Colonic mucosa (tissue), 4 donors: ENCODE measurements around the gene RECQL5. TPM values are rescaled to one million over a fixed set of nuclear protein-coding genes. Genes with fewer than 3 reads are reported as not detected.
A peak's percentile ranks its signal among the peaks of the same experiment; 100 is the strongest.

Source experiments
- DNase-seq: peaks from one replicate; pipeline ENCODE4 v3.0.0-alpha.2; 2020
- H3K27ac ChIP-seq: fragments of 200-600 bp; one replicate; pipeline ENCODE4 v1.8.0; 2021
- H3K27me3 ChIP-seq: fragments of 200-600 bp; one replicate; pipeline ENCODE4 v1.8.0; 2021
- H3K36me3 ChIP-seq: fragments of 200-600 bp; one replicate; pipeline ENCODE4 v1.8.0; 2021
- H3K4me1 ChIP-seq: fragments of 200-600 bp; one replicate; pipeline ENCODE4 v1.8.0; 2021; ENCODE audit warnings: mild to moderate bottlenecking
- H3K4me3 ChIP-seq: fragments of 200-600 bp; one replicate; pipeline ENCODE4 v1.8.0; 2021
- H3K9ac ChIP-seq, 2 donors: one replicate each; pipeline ENCODE4 v1.7.0; 2013; ENCODE audit warnings: control low read depth in 2 of 2, low read depth in 2 of 2, low read length in 2 of 2
- H3K9me3 ChIP-seq: fragments of 200-600 bp; one replicate; pipeline ENCODE4 v1.8.0; 2021
- CTCF ChIP-seq: fragments of 200-600 bp; IDR thresholded peaks from one replicate; pipeline ENCODE4 v1.8.0; 2022; ENCODE audit warnings: antibody characterized with exemption, mild to moderate bottlenecking
- intact Hi-C: fragments of 100-400 bp; cut with DNase I; formaldehyde crosslinking; loops from one replicate; pipeline ENCODE4 v1.14.1; 2022
- total RNA-seq, 2 donors: library from RNA; stranded (reverse); fragmentation: NEBNext Ultra II Directional in 1 of 2; extraction: Animal tissue kit (Norgen Biotek cat#: 25700) in 1 of 2; gene quantifications; one replicate each; pipeline ENCODE4 v1.2.1, GENCODE V29; 2021
- donor health status: healthy.
- donor health status: DM: no; HTN: no; CAD: no.
- donor health status: DM: no; HTN: no; CAD: no.

RECQL5 gene
- total RNA-seq, 2 donors from 2014 or later, result 18.7 to 43.1 TPM

- Histone ChIP-seq H3K9me3 (no peaks in the 10 kb centered on the region), H3K27ac (no peak overlapping the region), H3K4me1 (no peaks in the 10 kb centered on the region), H3K36me3 (peaks cover 16% of the 10 kb centered on the region), H3K9ac (no peak overlapping the region), H3K4me3 (no peak overlapping the region), H3K27me3 (no peaks in the 10 kb centered on the region)
- no peak for TF ChIP-seq CTCF
- no peak for DNase-seq
- intact Hi-C loops, result no loop called here
Observed at GRCh38 chr17:75668489-75668888, 1.5 kb upstream of the RECQL5 start.

- DNase-seq, result no peak
- no peaks in the 10 kb centered on the region for H3K4me1 ChIP-seq
- peak overlapping the region; percentile 50 for H3K27ac ChIP-seq
- TF ChIP-seq CTCF, result no peak
- peak overlapping the region; percentile 79 for H3K4me3 ChIP-seq
- no peaks in the 10 kb centered on the region for H3K9me3 ChIP-seq
- H3K9ac ChIP-seq, result peak overlapping the region; percentile 88 to 96
- no peaks in the 10 kb centered on the region for H3K27me3 ChIP-seq
- intact Hi-C loops, result no loop called here
- peaks cover 17% of the 10 kb centered on the region for H3K36me3 ChIP-seq
Observed at GRCh38 chr17:75667825-75668224, 871 bp upstream of the RECQL5 start.

- no peak overlapping the region for H3K9ac ChIP-seq
- no peaks in the 10 kb centered on the region for H3K27me3 ChIP-seq
- H3K36me3 ChIP-seq, result peaks cover 11% of the 10 kb centered on the region
- H3K4me3 ChIP-seq, result peak overlapping the region; percentile 79
- no peak overlapping the region for H3K27ac ChIP-seq
- no peak for DNase-seq
- TF ChIP-seq CTCF, result no peak
- intact Hi-C loops, result no loop called here
- H3K4me1 ChIP-seq, result no peaks in the 10 kb centered on the region
- no peaks in the 10 kb centered on the region for H3K9me3 ChIP-seq
Observed at GRCh38 chr17:75665981-75666380, 973 bp downstream of the RECQL5 start.

GRCh38 chr17:75664099-75664549 lies 2.8 kb downstream of the RECQL5 start:
- no peak overlapping the region for H3K4me3 ChIP-seq
- no peaks in the 10 kb centered on the region for H3K4me1 ChIP-seq
- H3K27ac ChIP-seq, result no peak overlapping the region
- TF ChIP-seq CTCF, result no peak
- H3K9ac ChIP-seq, result no peak overlapping the region
- no peaks in the 10 kb centered on the region for H3K27me3 ChIP-seq
- peaks cover 9% of the 10 kb centered on the region for H3K36me3 ChIP-seq
- intact Hi-C loops, result no loop called here
- H3K9me3 ChIP-seq, result no peaks in the 10 kb centered on the region
- DNase-seq, result no peak

GRCh38 chr17:75662511-75662910 lies 4.4 kb downstream of the RECQL5 start:
- H3K9ac ChIP-seq, result no peak overlapping the region
- peaks cover 9% of the 10 kb centered on the region for H3K36me3 ChIP-seq
- H3K27ac ChIP-seq, result no peak overlapping the region
- no peak overlapping the region for H3K4me3 ChIP-seq
- intact Hi-C loops, result no loop called here
- no peaks in the 10 kb centered on the region for H3K9me3 ChIP-seq
- no peaks in the 10 kb centered on the region for H3K4me1 ChIP-seq
- H3K27me3 ChIP-seq, result no peaks in the 10 kb centered on the region
- TF ChIP-seq CTCF, result no peak
- DNase-seq, result no peak

GRCh38 chr17:75661531-75661930 lies 5.4 kb downstream of the RECQL5 start:
- TF ChIP-seq CTCF, result no peak
- Histone ChIP-seq H3K27ac (no peak overlapping the region), H3K9me3 (no peaks in the 10 kb centered on the region), H3K4me1 (no peaks in the 10 kb centered on the region), H3K36me3 (peaks cover 9% of the 10 kb centered on the region), H3K27me3 (no peaks in the 10 kb centered on the region), H3K9ac (no peak overlapping the region), H3K4me3 (no peak overlapping the region)
- intact Hi-C loops, result no loop called here
- no peak for DNase-seq
